GM12878 (cell line): ENCODE results near the gene CUEDC1.

Experiments
- CTCF ChIP-seq, 3 experiments: IDR thresholded peaks in 2 of 3; conservative IDR thresholded peaks in 1 of 3; 2 replicates each; pipeline ENCODE4 v1.5.1; 2011; ENCODE audit warnings: low read depth in 3 of 3, low read length in 3 of 3, mild to moderate bottlenecking in 3 of 3, control low read depth in 2 of 3, moderate library complexity in 2 of 3, inconsistent platforms in 1 of 3, mixed read lengths in 1 of 3; ENCODE audit not compliant: control insufficient read depth in 2 of 3, insufficient read depth in 1 of 3; ENCODE audit errors: extremely low read depth in 1 of 3
- ETV6 ChIP-seq, 2 experiments: fragments of 450-650 bp in 1 of 2; IDR thresholded peaks in 1 of 2; conservative IDR thresholded peaks in 1 of 2; 2 replicates each; pipeline ENCODE4 v1.6.1; 2014; ENCODE audit warnings: antibody characterized with exemption in 1 of 2, borderline replicate concordance in 1 of 2, low read depth in 1 of 2, mild to moderate bottlenecking in 1 of 2, moderate library complexity in 1 of 2
- EZH2 ChIP-seq: IDR thresholded peaks from 2 replicates; pipeline ENCODE4 v1.6.1; 2012; ENCODE audit warnings: low read depth, mild to moderate bottlenecking, control low read depth, inconsistent platforms, low read length, borderline replicate concordance; ENCODE audit not compliant: control insufficient read depth
- FOXK2 ChIP-seq: fragments of 450-650 bp; IDR thresholded peaks from 2 replicates; pipeline ENCODE4 v1.6.1; 2017; ENCODE audit warnings: mild to moderate bottlenecking, moderate library complexity
- IRF3 ChIP-seq: fragments of 450-650 bp; IDR thresholded peaks from 2 replicates; pipeline ENCODE4 v1.6.1; 2014; ENCODE audit warnings: mild to moderate bottlenecking
- POLR2AphosphoS5 ChIP-seq: IDR thresholded peaks from 2 replicates; pipeline ENCODE4 v1.6.1; 2011; ENCODE audit warnings: mild to moderate bottlenecking, low read length, inconsistent platforms
- SIX5 ChIP-seq: IDR thresholded peaks from 2 replicates; pipeline ENCODE4 v1.6.1; 2011; ENCODE audit warnings: mild to moderate bottlenecking, low read depth, low read length, moderate library complexity; ENCODE audit not compliant: severe bottlenecking
- SP1 ChIP-seq: IDR thresholded peaks from one replicate; pipeline ENCODE4 v1.6.1; 2011; ENCODE audit warnings: low read depth, low read length
- SUZ12 ChIP-seq: fragments of 200-600 bp; sonication (generic); IDR thresholded peaks from one replicate; pipeline ENCODE4 v1.6.1; 2018; ENCODE audit warnings: antibody characterized with exemption, mild to moderate bottlenecking; ENCODE audit not compliant: unreplicated experiment
- USF2 ChIP-seq: IDR thresholded peaks from 2 replicates; pipeline ENCODE4 v1.6.1; 2011; ENCODE audit warnings: low read depth, low read length, improper control_type of control experiment, borderline replicate concordance
- ZBED1 ChIP-seq: IDR thresholded peaks from 2 replicates; pipeline ENCODE4 v1.6.1; 2016; ENCODE audit warnings: borderline replicate concordance
- ZBTB11 ChIP-seq: fragments of 450-650 bp; formaldehyde crosslinking; IDR thresholded peaks from 2 replicates; pipeline ENCODE4 v1.5.0; 2022; ENCODE audit warnings: mild to moderate bottlenecking, missing genetic modification characterization
- ZNF274 ChIP-seq: IDR thresholded peaks from one replicate; pipeline ENCODE4 v1.8.0; 2011; ENCODE audit not compliant: insufficient read length, insufficient read depth

GRCh38 chr17:57946798-57947358, 8.3 kb downstream of the CUEDC1 start:
- TF ChIP-seq ZBED1 = no peak
- no peak; a peak in 1 of 4 replicates for TF ChIP-seq ETV6 (conservative IDR thresholded peaks at IDR 0.05 in 1 of 2, IDR thresholded peaks at IDR 0.05 in 1 of 2; ENCODE audit: borderline replicate concordance in 1 of 2, low read depth in 1 of 2)
- TF ChIP-seq EZH2 = no peak
- TF ChIP-seq SP1 = no peak
- no peak for TF ChIP-seq CTCF (IDR thresholded peaks at IDR 0.05 in 2 of 3, conservative IDR thresholded peaks at IDR 0.05 in 1 of 3; ENCODE audit: control insufficient read depth in 2 of 3, extremely low read depth in 1 of 3, insufficient read depth in 1 of 3, low read depth in 3 of 3, low read length in 3 of 3)
- TF ChIP-seq USF2 = no peak
- no peak for TF ChIP-seq POLR2AphosphoS5
- no peak for TF ChIP-seq ZNF274
- no peak for TF ChIP-seq SIX5
- no peak for TF ChIP-seq FOXK2
- no peak for TF ChIP-seq IRF3
- TF ChIP-seq ZBTB11 (CRISPR knock-in tag) = no peak
- no peak for TF ChIP-seq SUZ12
